ENCODE data around the gene KCNQ1. TPM values are rescaled to one million over a fixed set of nuclear protein-coding genes. Genes with fewer than 3 reads are reported as not detected.

KCNQ1 gene
- total RNA-seq, 1 experiment from 2014 or later = 10.7 TPM

DNA sequence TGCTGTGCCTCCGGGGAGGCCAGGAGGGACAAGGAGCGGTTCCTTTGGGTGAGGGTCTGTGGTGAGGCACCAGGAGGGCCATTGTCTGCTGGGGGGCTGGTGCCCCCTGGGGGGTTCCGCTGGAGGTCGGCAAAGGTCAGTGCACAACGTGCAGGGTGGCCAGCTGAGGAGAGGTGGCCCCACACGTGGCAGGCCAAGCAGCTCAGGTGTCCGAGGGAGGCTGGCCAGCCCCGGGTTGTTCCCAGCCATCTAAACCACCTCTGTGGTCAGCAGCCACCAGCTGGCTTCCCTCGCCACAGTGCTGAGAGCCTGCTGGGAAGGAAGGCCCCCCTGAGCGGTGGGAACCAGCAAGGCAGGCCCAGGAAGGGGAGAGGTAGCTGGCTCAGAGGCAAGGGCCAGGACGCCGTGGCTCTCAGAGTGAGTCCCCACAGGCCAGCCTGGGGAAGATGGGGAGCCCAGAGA, 40.0 kb upstream of the KCNQ1 start:
- CTCF ChIA-PET = no interaction called here
- POLR2A ChIA-PET = no interaction called here
- intact Hi-C loops (cut with micrococcal nuclease) = loop anchor here (5.0 kb wide), 3 partner anchors 97 to 222 kb away; no protein-coding TSS in a partner anchor
- Histone ChIP-seq H3K4me2 (ENCODE audit: low read length) (no peak overlapping the region), H4K20me1 (ENCODE audit: insufficient read depth) (no peaks in the 10 kb centered on the region), H3K27me3 (ENCODE audit: insufficient read depth, low read length) (no peaks in the 10 kb centered on the region), H3K9me2 (ENCODE audit: insufficient read depth) (no peaks in the 10 kb centered on the region), H3K9me3 (ENCODE audit: control insufficient read depth in 1 of 2, insufficient read depth in 1 of 2, low read depth in 1 of 2, low read length in 2 of 2) (no peaks in the 10 kb centered on the region), H3K4me3 (replicated peaks in 1 of 2; ENCODE audit: low read depth in 1 of 2, low read length in 2 of 2) (no peak overlapping the region), H3K9ac (ENCODE audit: low read length) (no peak overlapping the region), H3K4me1 (ENCODE audit: control insufficient read depth in 1 of 2, insufficient read depth in 2 of 2, low read length in 2 of 2) (peaks cover 6 to 11% of the 10 kb centered on the region in 2 experiments), H3K79me2 (ENCODE audit: insufficient read depth, low read length) (peaks cover 20% of the 10 kb centered on the region), H3K36me3 (ENCODE audit: control insufficient read depth in 1 of 2, insufficient read depth in 2 of 2, low read length in 2 of 2) (peaks cover 5 to 7% of the 10 kb centered on the region in 2 experiments; a peak in 3 of 4 replicates), H2AFZ (ENCODE audit: low read depth, low read length, poor library complexity, severe bottlenecking) (no peak overlapping the region), H3K27ac (ENCODE audit: low read depth, low read length) (peak overlapping the region; percentile 5; the same call in 1 of the 2 replicates)
- ATAC-seq (no peak), DNase-seq (ENCODE audit: low read depth, low spot score) (no peak)
- TF ChIP-seq CEBPB (IDR thresholded peaks at IDR 0.05; ENCODE audit: low read depth) = no peak
- TF ChIP-seq, protein P1, sequence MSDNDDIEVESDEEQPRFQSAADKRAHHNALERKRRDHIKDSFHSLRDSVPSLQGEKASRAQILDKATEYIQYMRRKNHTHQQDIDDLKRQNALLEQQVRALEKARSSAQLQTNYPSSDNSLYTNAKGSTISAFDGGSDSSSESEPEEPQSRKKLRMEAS (IDR thresholded peaks at IDR 0.05) = no peak
- TF ChIP-seq CBX3 (IDR thresholded peaks at IDR 0.05; ENCODE audit: low read depth) = no peak
- RAD21 ChIA-PET (ENCODE audit: low non-redundant PET in 1 of 2, low total read pairs in 2 of 2, uncharacterized antibody in 2 of 2, unreplicated experiment in 2 of 2) = no interaction called here
- BruUV-seq (replicated peaks) = no TSS peak

DNA sequence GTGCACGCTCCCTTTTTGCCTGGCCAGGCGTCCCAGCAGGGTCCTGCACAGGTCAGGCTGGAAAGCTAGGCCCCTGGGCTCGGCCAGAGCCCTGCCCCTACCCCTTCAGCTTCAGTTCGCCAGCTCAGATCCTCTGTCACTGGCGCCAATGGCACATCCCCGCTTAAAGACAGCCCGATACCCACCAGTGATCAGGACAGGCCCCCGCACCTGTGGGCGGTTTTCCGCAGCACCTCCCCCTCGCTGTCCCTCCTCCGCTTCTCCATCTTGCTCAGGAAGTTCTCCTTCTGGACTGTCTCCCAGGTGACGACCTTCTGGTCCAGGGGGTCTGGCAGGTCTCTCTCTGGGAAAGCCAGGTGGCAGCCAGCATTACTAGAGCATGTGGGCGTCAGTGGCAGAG, 38.4 kb upstream of the KCNQ1 start:
- Histone ChIP-seq H4K20me1 (ENCODE audit: insufficient read depth) (no peaks in the 10 kb centered on the region), H3K9me2 (ENCODE audit: insufficient read depth) (no peaks in the 10 kb centered on the region), H3K4me3 (replicated peaks in 1 of 2; ENCODE audit: low read depth in 1 of 2, low read length in 2 of 2) (no peak overlapping the region), H3K27ac (ENCODE audit: low read depth, low read length) (no peak overlapping the region; the same call in 1 of the 2 replicates), H3K9me3 (ENCODE audit: control insufficient read depth in 1 of 2, insufficient read depth in 1 of 2, low read depth in 1 of 2, low read length in 2 of 2) (no peaks in the 10 kb centered on the region), H3K9ac (ENCODE audit: low read length) (no peak overlapping the region), H3K4me1 (ENCODE audit: control insufficient read depth in 1 of 2, insufficient read depth in 2 of 2, low read length in 2 of 2) (peaks cover 6 to 10% of the 10 kb centered on the region in 2 experiments), H3K4me2 (ENCODE audit: low read length) (no peak overlapping the region), H3K27me3 (ENCODE audit: insufficient read depth, low read length) (no peaks in the 10 kb centered on the region), H3K36me3 (ENCODE audit: control insufficient read depth in 1 of 2, insufficient read depth in 2 of 2, low read length in 2 of 2) (peaks cover 5 to 7% of the 10 kb centered on the region in 2 experiments; a peak in 3 of 4 replicates), H3K79me2 (ENCODE audit: insufficient read depth, low read length) (peaks cover 11% of the 10 kb centered on the region), H2AFZ (ENCODE audit: low read depth, low read length, poor library complexity, severe bottlenecking) (no peak overlapping the region)
- ChIA-PET CTCF (no interaction called here), POLR2A (no interaction called here), RAD21 (ENCODE audit: low non-redundant PET in 1 of 2, low total read pairs in 2 of 2, uncharacterized antibody in 2 of 2, unreplicated experiment in 2 of 2) (no interaction called here)
- TF ChIP-seq, protein P1 (IDR thresholded peaks at IDR 0.05) = no peak
- TF ChIP-seq POLR2AphosphoS5 (IDR thresholded peaks at IDR 0.05; ENCODE audit: low read depth, low read length) = no peak
- TF ChIP-seq, protein P2, sequence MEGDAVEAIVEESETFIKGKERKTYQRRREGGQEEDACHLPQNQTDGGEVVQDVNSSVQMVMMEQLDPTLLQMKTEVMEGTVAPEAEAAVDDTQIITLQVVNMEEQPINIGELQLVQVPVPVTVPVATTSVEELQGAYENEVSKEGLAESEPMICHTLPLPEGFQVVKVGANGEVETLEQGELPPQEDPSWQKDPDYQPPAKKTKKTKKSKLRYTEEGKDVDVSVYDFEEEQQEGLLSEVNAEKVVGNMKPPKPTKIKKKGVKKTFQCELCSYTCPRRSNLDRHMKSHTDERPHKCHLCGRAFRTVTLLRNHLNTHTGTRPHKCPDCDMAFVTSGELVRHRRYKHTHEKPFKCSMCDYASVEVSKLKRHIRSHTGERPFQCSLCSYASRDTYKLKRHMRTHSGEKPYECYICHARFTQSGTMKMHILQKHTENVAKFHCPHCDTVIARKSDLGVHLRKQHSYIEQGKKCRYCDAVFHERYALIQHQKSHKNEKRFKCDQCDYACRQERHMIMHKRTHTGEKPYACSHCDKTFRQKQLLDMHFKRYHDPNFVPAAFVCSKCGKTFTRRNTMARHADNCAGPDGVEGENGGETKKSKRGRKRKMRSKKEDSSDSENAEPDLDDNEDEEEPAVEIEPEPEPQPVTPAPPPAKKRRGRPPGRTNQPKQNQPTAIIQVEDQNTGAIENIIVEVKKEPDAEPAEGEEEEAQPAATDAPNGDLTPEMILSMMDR (IDR thresholded peaks at IDR 0.05 in 2 of 3, conservative IDR thresholded peaks at IDR 0.05 in 1 of 3; ENCODE audit: borderline replicate concordance in 1 of 3, insufficient read depth in 1 of 3, low read depth in 2 of 3, low read length in 2 of 3) = no peak
- TF ChIP-seq EGR1 (IDR thresholded peaks at IDR 0.05; ENCODE audit: low read depth) = no peak
- TF ChIP-seq, protein P3, sequence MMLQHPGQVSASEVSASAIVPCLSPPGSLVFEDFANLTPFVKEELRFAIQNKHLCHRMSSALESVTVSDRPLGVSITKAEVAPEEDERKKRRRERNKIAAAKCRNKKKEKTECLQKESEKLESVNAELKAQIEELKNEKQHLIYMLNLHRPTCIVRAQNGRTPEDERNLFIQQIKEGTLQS (IDR thresholded peaks at IDR 0.05) = no peak
- no peak for TF ChIP-seq POLR2A (IDR thresholded peaks at IDR 0.05; ENCODE audit: borderline replicate concordance, extremely low read depth, insufficient read depth, insufficient read length)
- ATAC-seq = no peak
- intact Hi-C loops (cut with micrococcal nuclease) = no loop called here
- BruUV-seq (replicated peaks) = no TSS peak
- DNase-seq (ENCODE audit: low read depth, low spot score) = no peak
